Parathyroid adenoma (tissue), 2 donors: ENCODE data around the gene PRKAG1.

Experiments used
- H2AFZ ChIP-seq: fragments of 300-600 bp; sonication (generic); one replicate; pipeline ENCODE4 v1.7.0; 2017; ENCODE audit warnings: antibody characterized with exemption, mild to moderate bottlenecking
- H3K27ac ChIP-seq: fragments of 300-600 bp; sonication (generic); one replicate; pipeline ENCODE4 v1.7.0; 2017
- H3K27me3 ChIP-seq: fragments of 300-600 bp; sonication (generic); one replicate; pipeline ENCODE4 v1.7.0; 2017; ENCODE audit warnings: low read length; ENCODE audit not compliant: control insufficient read depth, insufficient read depth
- H3K36me3 ChIP-seq: fragments of 300-600 bp; sonication (generic); one replicate; pipeline ENCODE4 v1.7.0; 2017; ENCODE audit warnings: low read length; ENCODE audit not compliant: control insufficient read depth, insufficient read depth
- H3K4me1 ChIP-seq: fragments of 300-600 bp; sonication (generic); one replicate; pipeline ENCODE4 v1.7.0; 2017; ENCODE audit warnings: control low read depth
- H3K4me2 ChIP-seq: fragments of 300-600 bp; sonication (generic); one replicate; pipeline ENCODE4 v1.7.0; 2017; ENCODE audit warnings: low read length
- H3K4me3 ChIP-seq: fragments of 300-600 bp; sonication (generic); one replicate; pipeline ENCODE4 v1.7.0; 2017; ENCODE audit warnings: low read depth, low read length
- H3K79me2 ChIP-seq: fragments of 300-600 bp; sonication (generic); one replicate; pipeline ENCODE4 v1.7.0; 2017; ENCODE audit warnings: control low read depth
- H3K9ac ChIP-seq: fragments of 300-600 bp; sonication (generic); one replicate; pipeline ENCODE4 v1.7.0; 2017; ENCODE audit warnings: mild to moderate bottlenecking
- H3K9me3 ChIP-seq: fragments of 300-600 bp; sonication (generic); one replicate; pipeline ENCODE4 v1.7.0; 2017; ENCODE audit warnings: low read length; ENCODE audit not compliant: control insufficient read depth
- TF ChIP-seq, protein P1 (sequence below): fragments of 300-600 bp; sonication (generic); IDR thresholded peaks from one replicate; pipeline ENCODE4 v1.7.0; 2017; ENCODE audit warnings: antibody characterized with exemption, mild to moderate bottlenecking
- donor health status: primary hyperparathyroidism.

Gene PRKAG1

DNA sequence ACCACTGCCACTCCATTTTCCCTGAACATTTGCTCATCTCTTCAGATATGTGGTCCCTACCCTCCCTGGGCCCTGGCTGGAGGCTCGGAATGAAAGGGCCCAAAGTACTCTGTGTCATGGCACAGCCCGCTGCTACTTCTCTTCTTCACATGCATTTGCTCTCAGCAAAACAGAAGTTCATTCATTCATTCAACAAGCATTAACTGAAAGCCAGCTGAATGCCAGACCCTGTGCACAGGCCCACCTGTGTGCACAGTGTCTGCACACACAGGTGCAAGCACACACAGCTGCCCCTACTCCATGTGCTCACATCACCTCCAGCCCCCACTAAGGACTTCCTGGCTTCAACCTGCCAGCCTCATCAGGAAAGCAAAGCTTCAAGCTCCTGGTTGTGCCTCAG lies 32.7 kb downstream of the PRKAG1 start:
- Histone ChIP-seq H3K4me1 (peaks cover 4% of the 10 kb centered on the region), H3K27ac (no peak overlapping the region), H3K9ac (no peak overlapping the region), H2AFZ (no peak overlapping the region), H3K36me3 (no peaks in the 10 kb centered on the region), H3K9me3 (no peaks in the 10 kb centered on the region), H3K79me2 (no peaks in the 10 kb centered on the region), H3K27me3 (no peaks in the 10 kb centered on the region), H3K4me2 (no peak overlapping the region), H3K4me3 (no peak overlapping the region)
- TF ChIP-seq, protein P1, sequence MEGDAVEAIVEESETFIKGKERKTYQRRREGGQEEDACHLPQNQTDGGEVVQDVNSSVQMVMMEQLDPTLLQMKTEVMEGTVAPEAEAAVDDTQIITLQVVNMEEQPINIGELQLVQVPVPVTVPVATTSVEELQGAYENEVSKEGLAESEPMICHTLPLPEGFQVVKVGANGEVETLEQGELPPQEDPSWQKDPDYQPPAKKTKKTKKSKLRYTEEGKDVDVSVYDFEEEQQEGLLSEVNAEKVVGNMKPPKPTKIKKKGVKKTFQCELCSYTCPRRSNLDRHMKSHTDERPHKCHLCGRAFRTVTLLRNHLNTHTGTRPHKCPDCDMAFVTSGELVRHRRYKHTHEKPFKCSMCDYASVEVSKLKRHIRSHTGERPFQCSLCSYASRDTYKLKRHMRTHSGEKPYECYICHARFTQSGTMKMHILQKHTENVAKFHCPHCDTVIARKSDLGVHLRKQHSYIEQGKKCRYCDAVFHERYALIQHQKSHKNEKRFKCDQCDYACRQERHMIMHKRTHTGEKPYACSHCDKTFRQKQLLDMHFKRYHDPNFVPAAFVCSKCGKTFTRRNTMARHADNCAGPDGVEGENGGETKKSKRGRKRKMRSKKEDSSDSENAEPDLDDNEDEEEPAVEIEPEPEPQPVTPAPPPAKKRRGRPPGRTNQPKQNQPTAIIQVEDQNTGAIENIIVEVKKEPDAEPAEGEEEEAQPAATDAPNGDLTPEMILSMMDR = no peak

DNA sequence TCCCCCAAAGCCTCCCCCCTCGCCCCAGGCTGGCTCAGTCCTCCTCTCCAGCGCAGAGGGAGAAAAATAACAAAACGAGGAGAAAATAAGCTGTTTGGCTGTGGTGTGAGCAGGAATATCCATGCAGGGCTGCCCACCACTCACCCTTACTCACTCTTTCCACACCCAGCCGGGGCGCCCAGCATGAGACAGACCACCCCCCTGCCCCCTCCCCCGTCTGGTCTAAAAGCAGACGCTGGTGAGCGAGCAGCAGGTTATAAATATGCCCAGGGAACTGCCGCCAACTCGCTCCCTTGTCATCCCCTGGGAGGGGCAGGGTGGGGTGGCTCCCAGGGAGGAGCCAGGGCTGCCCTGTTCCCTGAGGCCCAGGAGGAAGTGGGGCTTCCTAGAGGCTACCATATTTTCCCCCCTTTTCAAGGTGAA lies 33.1 kb downstream of the PRKAG1 start:
- Histone ChIP-seq H3K27ac (no peak overlapping the region), H3K36me3 (no peaks in the 10 kb centered on the region), H3K4me1 (peaks cover 4% of the 10 kb centered on the region), H3K4me2 (no peak overlapping the region), H3K79me2 (no peaks in the 10 kb centered on the region), H3K27me3 (no peaks in the 10 kb centered on the region), H3K9ac (no peak overlapping the region), H2AFZ (no peak overlapping the region), H3K9me3 (no peaks in the 10 kb centered on the region), H3K4me3 (no peak overlapping the region)
- TF ChIP-seq, protein P1 = no peak

DNA sequence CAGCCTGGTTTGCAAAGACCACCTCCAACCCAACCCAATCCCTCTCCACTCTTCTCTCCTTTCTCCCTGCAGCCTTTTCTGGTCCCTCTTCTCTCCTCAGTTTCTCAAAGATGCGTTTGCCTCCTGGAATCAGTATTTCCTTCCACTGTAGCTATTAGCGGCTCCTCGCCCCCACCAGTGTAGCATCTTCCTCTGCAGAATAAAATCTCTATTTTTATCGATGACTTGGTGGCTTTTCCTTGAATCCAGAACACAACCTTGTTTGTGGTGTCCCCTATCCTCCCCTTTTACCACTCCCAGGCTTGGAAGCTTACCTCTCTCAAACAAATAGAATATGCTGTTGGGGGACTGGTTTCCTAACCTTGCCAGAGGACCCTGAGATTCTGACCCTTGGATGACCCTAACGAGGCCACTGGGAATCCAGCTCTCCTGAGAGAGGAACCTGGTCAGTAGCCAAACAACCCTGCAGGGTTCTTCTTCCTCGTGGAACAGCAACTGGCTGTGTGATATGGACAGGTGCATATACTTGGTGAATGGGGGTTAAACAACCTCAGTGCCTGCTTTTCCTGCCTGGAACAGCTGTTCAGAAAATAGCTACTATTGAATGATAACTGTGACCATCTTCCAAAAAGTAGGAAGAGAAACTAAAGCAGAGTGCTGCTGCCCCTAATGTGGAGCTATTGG lies 36.0 kb downstream of the PRKAG1 start:
- peaks cover 12% of the 10 kb centered on the region for H3K27me3 ChIP-seq
- H3K9me3 ChIP-seq = no peaks in the 10 kb centered on the region
- no peaks in the 10 kb centered on the region for H3K36me3 ChIP-seq
- H3K79me2 ChIP-seq = no peaks in the 10 kb centered on the region
- TF ChIP-seq, protein P1 = no peak
- H2AFZ ChIP-seq = no peak overlapping the region
- H3K4me2 ChIP-seq = no peak overlapping the region
- no peak overlapping the region for H3K27ac ChIP-seq
- H3K4me3 ChIP-seq = no peak overlapping the region
- no peak overlapping the region for H3K9ac ChIP-seq
- H3K4me1 ChIP-seq = peaks cover 23% of the 10 kb centered on the region

DNA sequence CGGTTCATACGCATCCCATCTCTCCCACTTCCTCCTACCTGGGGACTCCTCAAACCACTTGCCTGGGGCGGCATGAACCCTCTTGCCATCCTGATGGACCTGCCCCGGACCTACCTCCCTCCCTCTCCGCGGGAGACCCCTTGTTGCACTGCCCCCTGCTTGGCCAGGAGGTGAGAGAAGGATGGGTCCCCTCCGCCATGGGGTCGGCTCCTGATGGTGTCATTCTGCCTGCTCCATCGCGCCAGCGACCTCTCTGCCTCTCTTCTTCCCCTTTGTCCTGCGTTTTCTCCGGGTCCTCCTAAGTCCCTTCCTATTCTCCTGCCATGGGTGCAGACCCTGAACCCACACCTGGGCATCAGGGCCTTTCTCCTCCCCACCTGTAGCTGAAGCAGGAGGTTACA lies 36.8 kb downstream of the PRKAG1 start:
- H2AFZ ChIP-seq = no peak overlapping the region
- H3K27ac ChIP-seq = no peak overlapping the region
- H3K4me2 ChIP-seq = no peak overlapping the region
- no peaks in the 10 kb centered on the region for H3K36me3 ChIP-seq
- no peaks in the 10 kb centered on the region for H3K79me2 ChIP-seq
- H3K9ac ChIP-seq = no peak overlapping the region
- peaks cover 12% of the 10 kb centered on the region for H3K27me3 ChIP-seq
- H3K9me3 ChIP-seq = no peaks in the 10 kb centered on the region
- H3K4me3 ChIP-seq = no peak overlapping the region
- TF ChIP-seq, protein P1 = no peak
- H3K4me1 ChIP-seq = peaks cover 23% of the 10 kb centered on the region
